Thoracic aorta (tissue), 2 donors: Measurements from ENCODE around the gene ELOVL1. TPM values are rescaled to one million over a fixed set of nuclear protein-coding genes. Genes with fewer than 3 reads are reported as not detected.

Source experiments
- ATAC-seq: fragments of 150-250 bp; one replicate; pipeline ENCODE4 v1.8.0; 2017; ENCODE audit warnings: low read depth; ENCODE audit not compliant: insufficient number of reproducible peaks, low FRiP score
- DNase-seq: peaks from one replicate; pipeline ENCODE4 v3.0.0-alpha.2; 2020; ENCODE audit warnings: low spot score
- H3K27ac ChIP-seq, 2 donors: fragments of 200-600 bp; sonication (generic); 1 replicate in 1 of 2; 2 replicates in 1 of 2; pipeline ENCODE4 v1.5.1; 2016; ENCODE audit warnings: mild to moderate bottlenecking in 2 of 2, moderate library complexity in 2 of 2
- H3K27me3 ChIP-seq: fragments of 200-600 bp; sonication (generic); replicated peaks from 2 replicates; pipeline ENCODE4 v1.6.0; 2016; ENCODE audit warnings: mild to moderate bottlenecking; ENCODE audit not compliant: insufficient read depth
- H3K36me3 ChIP-seq: fragments of 200-600 bp; sonication (generic); one replicate; pipeline ENCODE4 v1.5.1; 2016
- H3K4me1 ChIP-seq, 2 donors: fragments of 200-600 bp; sonication (generic); 1 replicate in 1 of 2; 2 replicates in 1 of 2; pipeline versions ENCODE4 v1.5.1 to v1.6.0; 2016; ENCODE audit warnings: low read depth in 2 of 2, mild to moderate bottlenecking in 1 of 2; ENCODE audit not compliant: control insufficient read depth in 1 of 2
- H3K4me3 ChIP-seq: fragments of 200-600 bp; sonication (generic); 2 replicates; pipeline ENCODE4 v1.5.1; 2016; ENCODE audit warnings: mild to moderate bottlenecking
- H3K9me3 ChIP-seq: fragments of 200-600 bp; sonication (generic); 2 replicates; pipeline ENCODE4 v1.5.1; 2016
- CTCF ChIP-seq: fragments of 200-600 bp; sonication (generic); IDR thresholded peaks from one replicate; pipeline ENCODE4 v1.5.1; 2019; ENCODE audit warnings: antibody characterized with exemption
- total RNA-seq, 2 donors: library from RNA; depleted of rRNA; stranded (reverse); fragments of >200 nt; gene quantifications; one replicate each; pipeline versions ENCODE4 v1.1.0 to v1.2.3, GENCODE V29; 2016

The ELOVL1 gene
- total RNA-seq, 2 donors from 2014 or later, result 36.3 to 40.8 TPM

GRCh38 chr1:43319766-43320165 is 48.0 kb downstream of the ELOVL1 start:
- Histone ChIP-seq H3K4me1 (no peaks in the 10 kb centered on the region), H3K4me3 (no peak overlapping the region), H3K9me3 (no peaks in the 10 kb centered on the region), H3K27ac (no peak overlapping the region), H3K27me3 (no peaks in the 10 kb centered on the region), H3K36me3 (no peaks in the 10 kb centered on the region)
- ATAC-seq (no peak), DNase-seq (no peak)
- TF ChIP-seq CTCF, result no peak

GRCh38 chr1:43319288-43319687 is 48.5 kb downstream of the ELOVL1 start:
- Histone ChIP-seq H3K4me1 (no peaks in the 10 kb centered on the region), H3K9me3 (no peaks in the 10 kb centered on the region), H3K36me3 (no peaks in the 10 kb centered on the region), H3K27ac (no peak overlapping the region), H3K27me3 (no peaks in the 10 kb centered on the region), H3K4me3 (no peak overlapping the region)
- ATAC-seq, result no peak
- DNase-seq, result no peak
- TF ChIP-seq CTCF, result no peak

- no peaks in the 10 kb centered on the region for H3K4me1 ChIP-seq
- DNase-seq, result no peak
- no peak overlapping the region for H3K4me3 ChIP-seq
- no peak for TF ChIP-seq CTCF
- no peaks in the 10 kb centered on the region for H3K36me3 ChIP-seq
- no peaks in the 10 kb centered on the region for H3K9me3 ChIP-seq
- no peaks in the 10 kb centered on the region for H3K27me3 ChIP-seq
- H3K27ac ChIP-seq, result no peak overlapping the region
- no peak for ATAC-seq
Observed at GRCh38 chr1:43318831-43319230, 49.0 kb downstream of the ELOVL1 start.

- DNase-seq (no peak), ATAC-seq (no peak)
- Histone ChIP-seq H3K9me3 (no peaks in the 10 kb centered on the region), H3K36me3 (no peaks in the 10 kb centered on the region), H3K27ac (no peak overlapping the region), H3K4me1 (no peaks in the 10 kb centered on the region), H3K4me3 (no peak overlapping the region), H3K27me3 (no peaks in the 10 kb centered on the region)
- no peak for TF ChIP-seq CTCF
Observed at GRCh38 chr1:43317817-43318471, 49.9 kb downstream of the ELOVL1 start.

- Histone ChIP-seq H3K9me3 (no peaks in the 10 kb centered on the region), H3K4me1 (no peaks in the 10 kb centered on the region), H3K4me3 (no peak overlapping the region), H3K27ac (no peak overlapping the region), H3K27me3 (no peaks in the 10 kb centered on the region), H3K36me3 (no peaks in the 10 kb centered on the region)
- no peak for ATAC-seq
- no peak for DNase-seq
- no peak for TF ChIP-seq CTCF
Observed at GRCh38 chr1:43316738-43317520, 50.9 kb downstream of the ELOVL1 start.
